LNCaP clone FGC (cell line): ENCODE data around the gene PM20D2.

ENCODE experiments used
- DNase-seq: peaks from one replicate; pipeline ENCODE4 v3.0.0-alpha.2; 2011; ENCODE audit warnings: low read depth
- H3K4me3 ChIP-seq: 2 replicates; pipeline ENCODE4 v1.5.1; 2011; ENCODE audit warnings: mild to moderate bottlenecking, low read depth, low read length, control low read depth
- CTCF ChIP-seq: IDR thresholded peaks from 2 replicates; pipeline ENCODE4 v1.5.1; 2012; ENCODE audit warnings: mild to moderate bottlenecking; ENCODE audit not compliant: control insufficient read depth, insufficient read depth; ENCODE audit errors: extremely low read depth

Gene PM20D2

GRCh38 chr6:89132057-89132456 is 13.8 kb upstream of the PM20D2 start:
- no peak for DNase-seq
- no peak overlapping the region for H3K4me3 ChIP-seq
- no peak for TF ChIP-seq CTCF

GRCh38 chr6:89133981-89134380 is 11.9 kb upstream of the PM20D2 start:
- no peak for TF ChIP-seq CTCF
- DNase-seq: no peak
- H3K4me3 ChIP-seq: no peak overlapping the region

DNA sequence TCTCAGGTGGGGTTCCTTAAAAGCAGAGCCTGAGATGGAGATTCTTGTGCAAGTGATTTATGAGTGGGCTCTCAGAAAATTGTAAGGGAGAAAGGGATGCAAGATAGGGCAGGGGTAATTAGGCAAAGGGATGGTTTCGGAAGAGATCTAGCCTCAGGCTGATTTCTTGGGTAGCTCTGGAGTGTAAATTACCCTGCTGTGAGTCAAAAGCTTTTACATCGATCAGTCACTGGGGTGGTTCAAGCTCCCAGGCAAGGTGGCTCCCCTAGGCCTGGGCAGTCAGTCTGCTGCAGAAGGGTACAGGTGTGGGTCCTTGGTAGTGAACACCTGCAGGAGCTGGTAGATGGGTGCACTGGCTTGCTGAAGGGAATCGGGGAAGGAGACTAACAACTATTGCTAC is 11.1 kb upstream of the PM20D2 start:
- H3K4me3 ChIP-seq: no peak overlapping the region
- no peak for DNase-seq
- no peak for TF ChIP-seq CTCF

DNA sequence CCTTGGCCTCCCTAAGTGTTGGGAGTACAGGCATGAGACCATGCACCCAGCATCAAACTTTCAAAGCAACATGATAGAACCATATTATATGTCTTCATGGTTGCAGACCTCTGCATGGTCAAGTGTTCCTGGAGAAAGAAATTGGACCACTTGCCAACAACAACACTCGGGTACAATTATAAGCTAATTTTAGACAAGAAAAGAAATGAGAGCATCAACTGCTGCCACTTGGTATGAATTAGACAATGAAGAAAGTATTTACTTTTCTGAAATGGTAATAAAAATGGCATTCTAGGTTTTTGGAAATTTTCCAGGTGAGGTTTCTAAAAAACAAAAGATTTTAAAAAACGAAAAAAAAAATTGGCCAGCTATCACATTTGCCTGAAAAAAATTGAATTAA is 7.7 kb upstream of the PM20D2 start:
- TF ChIP-seq CTCF: no peak
- no peak overlapping the region for H3K4me3 ChIP-seq
- DNase-seq: no peak

DNA sequence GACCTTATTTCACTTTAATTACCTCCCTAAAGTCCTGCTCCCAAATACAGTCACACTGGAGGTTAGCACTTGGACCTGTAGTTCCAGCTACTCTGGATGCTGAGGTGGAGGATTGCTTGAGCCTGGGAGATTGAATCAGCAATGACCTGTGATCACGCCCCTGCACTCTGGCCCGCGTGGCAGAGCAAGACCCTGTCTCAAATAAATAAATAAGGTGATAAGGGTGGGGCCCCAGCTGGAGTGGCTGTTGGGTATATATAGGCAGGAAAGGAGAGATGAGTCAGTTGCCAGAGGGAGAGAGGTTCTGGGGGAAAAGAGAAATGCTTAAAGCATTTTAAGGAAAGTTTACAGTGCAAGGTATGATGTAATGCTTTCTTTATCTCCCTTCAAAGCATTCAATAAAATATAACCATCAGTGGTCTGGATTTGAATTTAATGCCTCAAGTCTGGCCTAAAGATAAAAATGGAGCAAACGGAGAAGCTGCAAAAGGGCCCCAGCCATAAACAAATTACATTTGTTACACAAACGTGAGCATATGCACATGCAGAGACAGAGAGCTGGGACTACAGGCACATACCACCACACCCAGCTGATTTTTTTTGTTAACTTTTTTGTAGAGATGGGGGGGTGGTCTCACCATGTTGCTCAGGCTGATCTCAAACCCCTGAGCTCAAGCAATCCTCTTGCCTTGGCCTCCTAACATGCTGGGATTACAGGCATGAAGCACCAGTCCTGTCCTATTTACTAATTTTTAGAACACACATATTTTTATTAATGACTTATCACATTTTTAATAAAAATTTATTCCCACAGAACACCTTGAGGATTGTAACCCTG is 6.1 kb upstream of the PM20D2 start:
- no peak for TF ChIP-seq CTCF
- no peak overlapping the region for H3K4me3 ChIP-seq
- no peak for DNase-seq

- no peak for TF ChIP-seq CTCF
- H3K4me3 ChIP-seq: no peak overlapping the region
- DNase-seq: no peak
Observed at GRCh38 chr6:89140347-89141156, 5.3 kb upstream of the PM20D2 start.
